GM06990 (cell line): ENCODE data around the gene CCDC106.

Source experiments
- DNase-seq: peaks from one replicate; pipeline ENCODE4 v3.0.0-alpha.2; 2011; ENCODE audit not compliant: insufficient read length; ENCODE audit errors: extremely low read depth
- H3K27me3 ChIP-seq: replicated peaks from 2 replicates; pipeline ENCODE4 v1.6.0; 2011; ENCODE audit warnings: low read length; ENCODE audit not compliant: control insufficient read depth, insufficient read depth
- H3K36me3 ChIP-seq: 2 replicates; pipeline ENCODE4 v1.5.1; 2011; ENCODE audit warnings: low read length; ENCODE audit not compliant: control insufficient read depth, insufficient read depth
- H3K4me3 ChIP-seq: replicated peaks from 2 replicates; pipeline ENCODE4 v1.5.1; 2011; ENCODE audit warnings: low read depth, mild to moderate bottlenecking, control low read depth, low read length
- TF ChIP-seq, protein P1 (sequence below): IDR thresholded peaks from 2 replicates; pipeline ENCODE4 v1.5.1; 2011; ENCODE audit warnings: low read length, control low read depth, mild to moderate bottlenecking, inconsistent platforms; ENCODE audit not compliant: insufficient read depth, poor library complexity, severe bottlenecking

CCDC106 gene

DNA sequence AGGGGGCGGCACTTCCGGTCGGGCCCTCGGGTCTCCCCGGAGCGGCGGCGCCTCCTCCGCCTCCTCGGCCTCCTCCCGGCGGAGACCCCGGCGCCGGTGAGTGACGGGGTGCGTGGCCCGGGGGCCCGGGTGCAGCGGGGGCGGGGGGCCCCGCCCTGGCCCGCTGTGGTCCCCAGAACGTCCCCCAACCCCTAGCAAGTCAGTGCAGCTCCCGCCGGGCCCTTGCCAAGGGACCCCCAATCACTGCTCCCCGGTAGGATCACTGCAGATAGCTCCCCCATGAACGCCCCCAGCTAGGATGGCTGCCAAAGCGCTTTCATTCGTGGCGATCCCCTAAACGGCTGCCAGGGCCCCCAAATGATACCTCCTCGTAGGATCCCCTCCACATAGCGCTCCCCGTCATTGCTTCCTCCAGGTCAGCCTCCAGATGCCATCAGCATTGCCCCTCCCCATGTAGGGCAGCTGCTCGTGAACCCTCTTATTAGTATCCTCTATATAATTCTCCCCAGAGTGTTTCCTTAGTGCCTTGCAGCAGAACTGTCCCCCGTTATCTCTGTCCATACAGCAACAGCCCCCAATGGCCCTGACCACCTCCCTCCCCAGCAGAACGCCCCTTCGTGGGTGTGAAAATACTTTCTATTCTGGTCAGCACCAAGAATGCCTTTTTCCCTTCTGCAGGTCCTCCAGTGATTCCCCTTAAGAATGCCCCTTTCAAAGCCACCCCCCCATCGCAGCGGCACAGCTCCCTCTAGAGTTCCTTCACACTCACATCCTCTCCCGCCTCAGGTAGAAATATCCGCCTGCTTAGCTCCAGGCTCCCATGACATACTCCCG lies 42.2 kb upstream of the CCDC106 start, which contains the start of gene ZNF865:
Gene ZNF865, plus strand, starts transcription at position 11 of the 834 bp plus-strand sequence. CDS start 7,972 bp downstream, outside the sequence.
- peak; percentile 70 for DNase-seq
- H3K4me3 ChIP-seq = peak within 1 kb of the TSS; percentile 90
- TF ChIP-seq, protein P1, sequence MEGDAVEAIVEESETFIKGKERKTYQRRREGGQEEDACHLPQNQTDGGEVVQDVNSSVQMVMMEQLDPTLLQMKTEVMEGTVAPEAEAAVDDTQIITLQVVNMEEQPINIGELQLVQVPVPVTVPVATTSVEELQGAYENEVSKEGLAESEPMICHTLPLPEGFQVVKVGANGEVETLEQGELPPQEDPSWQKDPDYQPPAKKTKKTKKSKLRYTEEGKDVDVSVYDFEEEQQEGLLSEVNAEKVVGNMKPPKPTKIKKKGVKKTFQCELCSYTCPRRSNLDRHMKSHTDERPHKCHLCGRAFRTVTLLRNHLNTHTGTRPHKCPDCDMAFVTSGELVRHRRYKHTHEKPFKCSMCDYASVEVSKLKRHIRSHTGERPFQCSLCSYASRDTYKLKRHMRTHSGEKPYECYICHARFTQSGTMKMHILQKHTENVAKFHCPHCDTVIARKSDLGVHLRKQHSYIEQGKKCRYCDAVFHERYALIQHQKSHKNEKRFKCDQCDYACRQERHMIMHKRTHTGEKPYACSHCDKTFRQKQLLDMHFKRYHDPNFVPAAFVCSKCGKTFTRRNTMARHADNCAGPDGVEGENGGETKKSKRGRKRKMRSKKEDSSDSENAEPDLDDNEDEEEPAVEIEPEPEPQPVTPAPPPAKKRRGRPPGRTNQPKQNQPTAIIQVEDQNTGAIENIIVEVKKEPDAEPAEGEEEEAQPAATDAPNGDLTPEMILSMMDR = peak; percentile 84
- no peaks in the 10 kb centered on the region for H3K27me3 ChIP-seq
- H3K36me3 ChIP-seq = peaks cover 7% of the 10 kb centered on the region

DNA sequence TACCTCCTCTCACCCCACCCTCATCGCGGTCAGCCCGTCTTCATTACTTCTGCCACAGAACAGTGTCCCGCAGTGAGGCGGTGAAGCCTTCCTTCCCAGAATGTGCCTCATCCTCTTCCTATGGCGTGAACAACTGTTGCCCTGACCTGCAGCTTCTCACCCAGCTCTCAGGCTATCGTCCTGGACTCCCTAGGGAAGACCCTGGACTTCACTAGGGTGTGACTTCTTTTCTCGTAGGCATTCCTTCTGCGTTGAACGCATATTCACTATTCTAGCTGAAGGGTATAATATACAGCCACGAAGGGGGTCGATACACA lies 41.6 kb upstream of the CCDC106 start:
- no peak for DNase-seq
- H3K4me3 ChIP-seq = peak overlapping the region; percentile 90
- TF ChIP-seq, protein P1 = no peak
- H3K36me3 ChIP-seq = peaks cover 7% of the 10 kb centered on the region
- H3K27me3 ChIP-seq = no peaks in the 10 kb centered on the region

GRCh38 chr19:55606817-55607216 lies 41.2 kb upstream of the CCDC106 start:
- DNase-seq = no peak
- peaks cover 7% of the 10 kb centered on the region for H3K36me3 ChIP-seq
- no peaks in the 10 kb centered on the region for H3K27me3 ChIP-seq
- TF ChIP-seq, protein P1 = no peak
- H3K4me3 ChIP-seq = peak overlapping the region; percentile 90

DNA sequence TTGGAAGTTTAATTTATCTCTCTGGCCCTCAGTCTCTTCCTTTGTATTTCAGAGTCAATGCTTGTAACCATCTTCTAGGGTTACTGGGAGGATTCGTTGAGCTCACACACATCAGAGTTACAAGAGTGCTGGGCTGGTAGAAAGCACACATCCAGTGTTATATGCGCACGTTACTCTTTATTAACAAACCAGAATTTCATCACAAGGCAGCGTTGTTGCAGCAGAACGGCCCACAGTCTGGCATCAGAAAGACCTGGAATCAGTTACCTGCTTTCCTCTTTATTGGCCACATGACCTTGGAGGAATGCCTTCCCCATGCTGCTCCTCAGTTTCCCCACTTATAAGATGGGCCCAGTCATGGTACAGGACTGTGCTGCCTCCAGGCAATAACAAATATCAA lies 38.7 kb upstream of the CCDC106 start:
- Histone ChIP-seq H3K36me3 (peaks cover 3% of the 10 kb centered on the region; the same call in 1 of the 2 replicates), H3K4me3 (no peak overlapping the region), H3K27me3 (no peaks in the 10 kb centered on the region)
- TF ChIP-seq, protein P1 = no peak
- DNase-seq = no peak

GRCh38 chr19:55611300-55611982 lies 36.6 kb upstream of the CCDC106 start:
- TF ChIP-seq, protein P1 = no peak
- peaks cover 16% of the 10 kb centered on the region for H3K36me3 ChIP-seq
- no peak overlapping the region for H3K4me3 ChIP-seq
- no peak for DNase-seq
- no peaks in the 10 kb centered on the region for H3K27me3 ChIP-seq
